NCI-H2196 treated with DMSO at 0.1 percent for 48 hours (cell line): ENCODE results near the gene ST8SIA5.

ENCODE experiments used
- DNase-seq: peaks from one replicate; lab custom pipeline; 2025; ENCODE audit not compliant: unreplicated experiment; lab: John Stamatoyannopoulos, UW

The ST8SIA5 gene

GRCh38 chr18:46748466-46748865 lies 8.4 kb downstream of the ST8SIA5 start:
- DNase-seq = no peak

DNA sequence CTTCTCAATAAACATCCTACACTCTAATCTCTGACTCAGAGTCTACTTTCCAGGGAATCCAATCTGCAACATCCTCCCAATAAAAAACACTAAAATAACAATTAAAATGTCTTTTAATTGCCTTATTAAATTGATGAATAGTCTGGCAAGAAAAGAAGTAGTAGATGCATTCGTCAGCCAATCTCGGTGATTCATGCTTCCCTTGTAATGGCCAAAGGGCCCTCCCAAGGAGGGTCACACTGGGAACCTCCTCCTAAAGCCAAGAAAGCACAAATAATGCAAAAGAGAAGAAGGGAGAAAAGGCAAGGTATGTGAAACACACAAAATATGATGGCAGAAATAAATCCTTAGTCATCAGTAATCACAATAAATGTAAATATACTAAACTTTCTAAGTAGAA lies 16.8 kb downstream of the ST8SIA5 start:
- no peak for DNase-seq

GRCh38 chr18:46738491-46738890 lies 18.4 kb downstream of the ST8SIA5 start:
- no peak for DNase-seq

DNA sequence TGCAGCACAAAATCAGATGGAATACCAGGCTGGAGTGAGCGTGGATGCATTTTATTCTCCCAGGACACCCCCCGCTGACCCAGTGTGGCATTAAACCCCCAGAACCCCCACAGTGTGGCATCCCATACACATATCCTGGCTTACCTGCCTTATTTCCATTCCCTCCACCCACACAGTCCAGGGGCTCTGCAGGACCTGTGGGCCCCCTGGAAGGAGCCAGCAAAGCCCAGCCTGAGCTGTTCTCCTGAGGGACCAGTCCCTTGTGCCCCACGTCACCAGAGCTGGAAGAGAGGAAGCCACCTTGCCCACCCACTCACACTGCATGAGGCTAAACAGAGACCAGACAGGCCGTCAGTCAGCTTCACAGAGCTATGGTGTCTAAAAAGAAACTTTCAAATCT lies 20.1 kb downstream of the ST8SIA5 start:
- DNase-seq = no peak

DNA sequence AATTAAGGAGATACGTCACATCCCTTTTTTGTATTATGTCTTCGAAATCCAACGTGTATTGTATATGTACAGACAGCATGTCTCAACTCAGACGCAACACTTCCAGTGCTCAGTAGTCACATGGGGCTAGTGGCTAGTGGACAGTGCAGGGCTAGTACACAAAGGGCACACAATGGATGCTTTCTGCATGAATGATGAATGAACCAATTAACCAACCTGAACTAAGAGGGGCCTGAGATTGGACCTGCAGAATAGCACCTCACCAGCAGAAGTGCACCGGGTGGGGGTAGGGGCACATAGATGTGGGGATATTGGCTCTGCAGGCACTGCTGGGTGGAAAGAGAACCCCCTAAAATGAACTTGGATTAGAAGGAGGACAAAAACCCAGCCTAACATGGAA lies 20.7 kb downstream of the ST8SIA5 start:
- DNase-seq = no peak

DNA sequence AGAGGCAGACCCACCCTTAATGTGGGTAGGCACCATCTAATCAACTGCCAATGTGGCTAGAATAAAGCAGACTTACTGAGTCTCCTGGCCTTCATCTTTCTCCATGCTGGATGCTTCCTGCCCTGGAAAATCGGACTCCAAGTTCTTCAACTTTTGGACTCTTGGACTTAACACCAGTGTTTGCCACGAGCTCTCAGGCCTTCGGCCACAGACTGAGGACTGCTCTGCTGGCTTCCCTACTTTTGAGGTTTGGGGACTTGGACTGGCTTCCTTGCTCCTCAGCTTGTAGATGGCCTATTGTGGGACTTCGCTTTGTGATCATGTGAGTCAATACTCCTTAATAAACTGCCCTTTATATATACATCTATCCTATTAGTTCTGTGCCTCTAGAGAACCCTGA lies 21.9 kb downstream of the ST8SIA5 start:
- DNase-seq = no peak

- DNase-seq = no peak
Observed at GRCh38 chr18:46733872-46734271, 23.0 kb downstream of the ST8SIA5 start.

GRCh38 chr18:46732801-46733200 lies 24.1 kb downstream of the ST8SIA5 start:
- no peak for DNase-seq

- DNase-seq = no peak
Observed at GRCh38 chr18:46732201-46732600, 24.7 kb downstream of the ST8SIA5 start.

GRCh38 chr18:46731316-46731715 lies 25.5 kb downstream of the ST8SIA5 start:
- DNase-seq = no peak

- DNase-seq = no peak
Observed at GRCh38 chr18:46728219-46728930, 28.5 kb downstream of the ST8SIA5 start.

GRCh38 chr18:46727177-46727576 lies 29.7 kb downstream of the ST8SIA5 start:
- no peak for DNase-seq

GRCh38 chr18:46725310-46725709 lies 31.5 kb downstream of the ST8SIA5 start:
- no peak for DNase-seq

DNA sequence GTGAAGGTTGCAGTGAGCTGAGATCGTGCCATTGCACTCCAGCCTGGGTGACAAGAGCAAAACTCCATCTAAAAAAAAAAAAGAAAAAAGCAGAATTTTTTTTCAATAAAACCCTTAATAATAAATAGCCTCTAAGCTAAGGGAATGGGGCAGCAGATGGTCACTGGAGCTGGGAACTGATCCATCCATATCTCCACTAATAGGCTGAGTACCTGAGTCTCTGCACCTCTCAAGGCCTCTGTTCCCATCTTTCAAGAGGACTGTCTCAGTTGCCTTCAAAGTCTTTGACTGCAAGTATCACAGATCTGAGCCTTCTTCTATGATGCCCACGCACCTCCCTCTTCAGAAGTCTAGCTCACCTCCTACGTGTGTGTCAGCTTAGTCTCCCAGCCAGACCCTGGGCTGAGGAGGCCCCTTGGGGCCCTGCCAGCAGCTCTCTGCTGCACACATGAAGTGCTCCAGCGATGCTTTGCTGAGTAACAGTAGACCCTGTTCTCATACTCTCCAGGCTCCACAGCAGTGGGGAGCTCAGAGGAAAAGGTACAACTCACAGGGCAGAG lies 32.9 kb downstream of the ST8SIA5 start:
- no peak for DNase-seq

DNA sequence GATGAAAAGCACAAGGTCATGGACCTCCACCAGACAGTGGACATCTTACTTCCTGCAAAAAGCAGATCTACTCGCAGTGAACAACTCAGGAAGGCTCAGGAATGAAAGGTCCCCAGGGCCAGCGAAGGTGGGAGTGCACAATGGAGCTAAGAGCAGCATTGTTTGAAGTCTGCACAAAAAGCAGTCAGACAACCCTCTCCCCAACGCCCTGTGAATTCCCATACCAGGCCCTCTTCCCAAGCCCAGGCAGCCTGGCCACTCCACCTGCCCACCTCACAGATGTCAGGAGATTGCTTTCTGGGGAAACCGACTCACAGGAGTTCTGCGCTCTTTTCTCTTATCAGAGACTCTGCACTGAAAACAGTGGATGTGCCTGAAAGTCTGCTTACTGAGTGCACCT lies 34.8 kb downstream of the ST8SIA5 start:
- no peak for DNase-seq

GRCh38 chr18:46721331-46721730 lies 35.5 kb downstream of the ST8SIA5 start:
- DNase-seq = no peak

DNA sequence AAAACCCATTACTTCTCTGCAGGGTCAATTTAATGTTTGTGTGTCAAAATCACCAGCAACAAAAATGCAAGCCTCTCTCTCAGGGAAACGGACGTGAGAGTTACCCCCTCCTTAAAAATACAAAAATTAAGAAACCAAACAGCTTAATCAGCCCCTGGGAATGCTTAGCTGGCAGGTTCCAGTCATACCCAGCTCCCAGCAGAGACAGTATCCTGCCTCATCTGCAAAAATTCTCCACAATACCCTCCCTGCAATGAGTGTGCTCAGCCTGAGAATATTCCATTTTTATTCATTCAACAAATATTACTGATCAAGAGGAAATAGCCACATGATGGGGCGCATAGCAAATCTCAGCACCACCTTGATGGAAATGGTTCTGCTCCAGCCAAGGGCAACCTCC lies 36.3 kb downstream of the ST8SIA5 start:
- DNase-seq = no peak

- DNase-seq = no peak
Observed at GRCh38 chr18:46720092-46720491, 36.8 kb downstream of the ST8SIA5 start.

DNA sequence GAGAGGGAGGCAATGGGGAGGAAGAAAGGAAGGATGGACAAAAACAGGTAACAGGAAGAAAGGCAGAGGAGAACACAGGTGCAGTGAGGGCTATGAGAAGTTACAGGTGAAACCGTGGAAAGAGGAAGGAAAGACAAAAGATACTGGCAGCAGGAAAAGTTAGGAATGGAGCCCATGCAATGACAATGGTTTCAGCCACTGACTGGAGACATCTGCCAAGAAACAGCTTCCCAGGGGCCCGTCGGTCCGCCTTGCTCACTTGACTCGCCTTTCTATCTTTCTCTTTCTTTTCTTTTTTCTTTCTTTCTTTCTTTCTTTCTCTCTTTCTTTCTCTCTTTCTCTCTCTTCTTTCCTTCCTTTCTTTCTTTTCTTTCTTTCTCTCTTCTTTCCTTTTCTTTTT lies 37.5 kb downstream of the ST8SIA5 start:
- no peak for DNase-seq

DNA sequence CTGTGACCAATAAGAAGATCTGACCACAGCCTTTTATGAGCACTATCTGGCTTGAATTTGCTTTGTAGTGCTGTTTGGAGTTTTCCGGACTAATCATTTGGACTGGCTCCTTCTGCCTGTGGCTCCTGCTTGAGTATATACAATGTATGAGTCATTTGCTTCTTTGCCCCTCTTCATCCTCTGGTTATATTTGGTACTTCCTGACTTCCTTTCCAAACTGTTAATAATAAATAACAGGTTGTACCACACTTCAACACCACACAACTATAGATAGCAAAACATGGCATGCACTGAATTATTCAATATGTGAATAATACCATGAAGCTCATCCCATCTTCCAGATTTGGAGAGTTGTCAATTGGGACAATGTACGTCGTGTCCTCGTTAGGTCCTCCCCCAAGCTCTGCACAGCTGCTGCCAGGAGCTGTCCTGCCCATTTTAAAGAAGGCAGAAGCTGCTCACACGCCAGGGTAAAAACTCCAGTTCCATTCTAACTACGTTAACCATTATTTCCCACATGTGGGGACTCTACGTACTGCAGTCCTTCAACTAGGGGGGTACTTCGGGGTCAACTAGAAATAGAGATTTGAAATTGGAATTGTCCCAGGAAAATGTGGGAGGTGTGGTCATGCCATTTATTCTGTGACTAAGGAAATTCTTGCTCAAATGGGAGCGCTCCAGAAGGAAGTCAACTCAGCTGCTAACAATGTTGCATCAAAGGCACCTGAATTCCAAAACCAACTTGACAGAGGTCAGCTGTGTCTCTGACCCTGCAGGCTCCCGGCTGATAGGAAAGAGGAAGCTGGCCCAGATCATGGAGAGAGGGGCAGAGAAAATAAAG lies 38.1 kb downstream of the ST8SIA5 start:
- DNase-seq = no peak

DNA sequence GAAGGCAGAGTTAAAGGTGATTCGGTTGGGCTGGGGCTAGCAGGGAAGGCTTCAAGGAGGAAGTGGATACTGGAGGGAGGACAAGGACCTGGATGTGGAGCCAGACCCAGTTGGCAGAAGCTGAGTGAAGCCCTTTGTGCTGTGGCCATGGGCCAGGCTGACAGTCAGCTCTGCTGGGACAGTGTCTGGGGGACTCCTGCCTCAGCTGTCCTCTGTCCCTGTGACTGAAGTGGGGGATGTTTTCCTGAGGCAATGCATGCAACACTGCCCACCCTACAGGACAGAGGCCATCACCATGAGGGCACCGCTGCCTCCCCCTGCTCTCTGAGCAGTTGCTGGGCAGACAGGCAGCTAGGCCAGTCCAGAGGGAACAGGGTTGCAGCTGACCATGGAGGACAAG lies 40.0 kb downstream of the ST8SIA5 start:
- DNase-seq = no peak

DNA sequence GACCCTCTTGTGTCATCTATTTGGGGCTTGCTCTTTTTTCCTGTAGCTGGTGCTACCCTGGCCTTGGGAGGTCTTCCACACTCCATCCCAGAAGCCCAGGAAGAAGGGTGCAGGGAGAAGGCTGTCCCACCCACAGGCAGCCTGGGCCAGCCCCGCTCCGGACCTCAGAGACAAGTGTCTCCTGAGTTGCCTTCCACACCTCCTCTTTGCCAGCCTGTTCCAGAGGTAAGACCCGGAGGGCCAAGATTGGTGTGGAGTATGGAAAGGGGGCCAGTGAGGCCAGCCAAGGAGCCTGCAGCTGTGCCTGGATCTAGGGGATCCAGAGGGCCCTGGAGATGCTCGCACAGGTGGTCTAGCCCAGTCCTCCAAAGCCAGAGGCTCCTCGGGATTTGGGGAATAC lies 40.5 kb downstream of the ST8SIA5 start:
- DNase-seq = no peak
